Loucy (cell line): Measurements from ENCODE around the gene QRFP.

ENCODE experiments used
- CTCF ChIP-seq: fragments of 200-600 bp; sonication (generic); conservative IDR thresholded peaks from 2 replicates; pipeline ENCODE4 v1.5.1; 2014; ENCODE audit warnings: mild to moderate bottlenecking, antibody characterized with exemption, low read length
- EZH2phosphoT487 ChIP-seq: fragments of 200-600 bp; IDR thresholded peaks from 2 replicates; pipeline ENCODE4 v1.6.1; 2018; ENCODE audit warnings: antibody characterized with exemption, mild to moderate bottlenecking, moderate library complexity, borderline replicate concordance

DNA sequence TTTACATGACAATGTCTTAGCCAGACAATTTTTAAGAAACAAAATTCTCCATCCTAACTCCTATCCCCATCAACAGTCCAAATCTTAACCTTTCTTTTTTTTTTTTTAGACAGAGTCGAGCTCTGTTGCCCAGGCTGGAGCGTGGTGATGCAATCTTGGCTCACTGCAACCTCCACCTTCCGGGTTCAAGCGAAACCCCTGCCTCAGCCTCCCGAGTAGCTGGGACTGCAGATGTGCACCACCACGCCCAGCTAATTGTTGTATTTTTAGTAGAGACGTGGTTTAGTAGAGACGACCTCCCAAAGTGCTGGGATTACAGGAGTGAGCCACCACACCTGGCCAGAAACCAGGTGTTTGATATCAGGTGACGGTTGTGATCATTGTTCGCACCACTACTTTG is 51.4 kb downstream of the QRFP start:
- no peak for TF ChIP-seq CTCF
- TF ChIP-seq EZH2phosphoT487: no peak
